NCI-H1417 (cell line): ENCODE data around the gene RAPGEF5.
"Not testable (repeated sequence)": the region's sequence is repeated elsewhere in the genome, so short reads cannot be mapped to it uniquely, and the experiment has no call there.

Source experiments
- DNase-seq, 3 experiments: peaks; one replicate each; lab custom pipeline; 2025; lab: John Stamatoyannopoulos, UW

Gene RAPGEF5

DNA sequence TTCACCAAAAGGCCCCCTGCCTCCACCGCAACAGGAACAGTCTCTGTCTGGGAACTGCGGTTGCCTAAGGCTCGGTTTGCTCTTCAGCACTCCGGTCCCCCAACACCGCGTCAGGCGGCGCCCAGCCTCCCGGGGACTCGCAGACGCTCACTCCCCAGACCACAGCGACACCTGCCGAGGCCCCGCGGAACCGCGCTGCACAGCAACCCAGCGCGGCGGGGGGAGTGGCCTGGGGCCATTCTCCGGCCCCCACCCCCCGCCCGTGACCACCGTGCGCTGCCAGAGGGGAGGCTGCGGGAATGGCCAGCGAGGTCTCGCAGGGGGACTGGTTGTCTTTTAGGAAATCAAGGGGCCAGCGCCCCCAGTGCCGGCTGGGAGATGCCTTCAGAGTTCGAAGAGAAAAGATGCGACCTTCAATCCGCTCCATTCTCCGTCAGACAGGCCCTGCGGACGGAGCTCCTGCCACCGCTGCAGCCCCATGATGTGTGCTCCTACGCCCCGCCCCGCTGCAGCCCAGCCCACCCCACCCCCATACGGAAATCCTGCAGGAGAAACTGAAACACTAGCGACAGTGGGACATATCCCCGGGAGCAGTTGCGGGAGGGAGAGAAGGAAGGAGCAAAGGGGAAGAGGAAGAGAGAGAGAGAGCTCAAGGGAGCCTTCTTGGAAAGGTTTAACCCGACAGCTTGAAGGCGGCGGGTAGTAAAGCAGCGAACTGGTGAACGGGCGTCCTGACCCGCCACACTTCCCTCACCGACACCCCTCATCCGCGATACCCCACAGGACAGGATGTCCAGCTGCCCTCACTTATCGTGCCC is 273.9 kb downstream of the RAPGEF5 start:
- DNase-seq = peak; percentile 69 to 93 (median 93)

- no peak for DNase-seq
These were observed 274.4 kb downstream of the RAPGEF5 start for GRCh38 chr7:22082553-22082885.

DNA sequence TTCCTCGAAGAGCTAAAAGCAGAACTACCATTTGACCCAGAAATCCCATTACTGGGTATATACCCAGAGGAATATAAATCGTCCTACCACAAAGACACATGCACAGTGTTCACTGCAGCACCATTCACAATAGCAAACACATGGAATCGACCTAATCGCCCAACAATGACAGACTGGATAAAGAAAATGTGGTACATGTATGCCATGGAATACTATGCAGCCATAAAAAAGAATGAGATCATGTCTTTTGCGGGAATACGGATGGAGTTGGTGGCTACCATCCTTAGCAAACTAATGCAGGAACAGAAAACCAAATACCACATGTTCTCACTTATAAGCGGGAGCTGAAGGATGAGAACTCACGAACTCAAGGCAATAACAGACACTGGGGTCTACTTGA is 276.7 kb downstream of the RAPGEF5 start:
- not testable (repeated sequence) for DNase-seq

- not testable (repeated sequence) for DNase-seq
These were observed 278.1 kb downstream of the RAPGEF5 start for GRCh38 chr7:22078872-22079271.

DNA sequence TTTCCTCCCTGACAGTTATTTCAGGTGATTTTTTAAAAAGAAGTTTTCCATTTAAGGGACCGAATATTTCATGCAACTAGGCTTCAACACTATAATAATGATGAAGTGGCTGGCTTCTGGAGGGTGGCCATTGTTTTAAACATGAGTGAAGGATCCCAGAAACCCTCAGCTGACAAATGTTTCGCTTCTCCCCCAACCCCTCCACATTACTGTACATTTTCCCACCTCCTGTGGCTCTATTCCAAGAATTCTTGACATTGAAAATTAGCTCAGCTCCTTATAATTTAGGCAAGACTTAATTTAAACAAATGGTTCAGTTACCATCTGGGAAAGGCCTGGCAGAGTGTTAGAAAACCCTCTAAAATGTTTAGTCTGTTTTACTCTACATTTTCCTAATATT is 281.4 kb downstream of the RAPGEF5 start:
- DNase-seq = no peak

DNA sequence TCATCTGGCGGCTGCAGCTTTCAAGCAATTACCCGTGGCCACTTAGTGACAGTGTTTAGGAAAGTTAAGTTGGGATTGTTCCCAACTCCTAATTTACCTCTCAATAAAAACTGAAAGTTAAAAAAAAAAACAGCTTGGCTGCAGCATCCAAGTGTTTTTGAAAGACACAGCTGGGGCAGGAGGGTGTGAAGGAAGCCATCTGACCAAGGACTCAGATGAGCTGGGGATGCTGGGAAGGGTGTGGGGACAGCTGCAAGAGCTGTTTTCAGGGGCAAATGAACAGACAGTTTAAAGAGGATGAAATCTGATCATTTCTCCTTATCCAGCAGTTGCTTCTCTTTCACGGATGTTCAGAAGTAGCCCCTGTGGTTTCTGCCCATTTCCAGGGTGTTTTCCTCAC is 282.1 kb downstream of the RAPGEF5 start:
- DNase-seq = peak in 1 of 3 experiments; percentile 14
